ENCODE results near the gene TBC1D22A.

TBC1D22A gene

DNA sequence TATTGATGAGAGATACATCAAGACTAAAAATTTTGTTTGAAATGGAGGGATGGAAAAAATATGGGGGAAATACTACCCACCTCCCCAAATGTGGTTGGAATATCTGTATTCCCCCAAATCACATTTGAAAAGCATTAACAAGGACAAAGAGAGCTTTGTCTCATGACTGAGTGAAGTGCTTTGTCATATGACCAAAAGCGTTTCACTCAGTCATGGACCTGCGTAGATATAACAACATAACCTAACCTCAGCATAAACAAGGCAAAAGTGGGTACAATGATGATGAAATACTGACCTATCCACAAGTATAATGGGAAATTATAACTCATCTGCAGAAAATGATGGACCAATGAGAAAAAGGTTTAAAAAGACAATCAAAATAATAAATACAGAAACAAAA is 418.3 kb downstream of the TBC1D22A start:
- Histone ChIP-seq H3K4me1 (ENCODE audit: control insufficient read depth, insufficient read depth, low read length) (no peaks in the 10 kb centered on the region), H3K27me3 (ENCODE audit: control insufficient read depth in 1 of 2, insufficient read depth in 2 of 2, low read length in 2 of 2) (no peaks in the 10 kb centered on the region), H3K36me3 (ENCODE audit: control insufficient read depth in 2 of 2, insufficient read depth in 2 of 2, low read length in 2 of 2) (no peaks in the 10 kb centered on the region), H3K4me3 (ENCODE audit: low read length in 2 of 2) (no peak overlapping the region), H3K27ac (ENCODE audit: low read length) (no peak overlapping the region), H3K9ac (ENCODE audit: low read length in 2 of 2) (no peak overlapping the region), H3K9me3 (ENCODE audit: control insufficient read depth in 2 of 2, low read length in 2 of 2) (peaks cover 0 to 2% of the 10 kb centered on the region in 2 donors)

DNA sequence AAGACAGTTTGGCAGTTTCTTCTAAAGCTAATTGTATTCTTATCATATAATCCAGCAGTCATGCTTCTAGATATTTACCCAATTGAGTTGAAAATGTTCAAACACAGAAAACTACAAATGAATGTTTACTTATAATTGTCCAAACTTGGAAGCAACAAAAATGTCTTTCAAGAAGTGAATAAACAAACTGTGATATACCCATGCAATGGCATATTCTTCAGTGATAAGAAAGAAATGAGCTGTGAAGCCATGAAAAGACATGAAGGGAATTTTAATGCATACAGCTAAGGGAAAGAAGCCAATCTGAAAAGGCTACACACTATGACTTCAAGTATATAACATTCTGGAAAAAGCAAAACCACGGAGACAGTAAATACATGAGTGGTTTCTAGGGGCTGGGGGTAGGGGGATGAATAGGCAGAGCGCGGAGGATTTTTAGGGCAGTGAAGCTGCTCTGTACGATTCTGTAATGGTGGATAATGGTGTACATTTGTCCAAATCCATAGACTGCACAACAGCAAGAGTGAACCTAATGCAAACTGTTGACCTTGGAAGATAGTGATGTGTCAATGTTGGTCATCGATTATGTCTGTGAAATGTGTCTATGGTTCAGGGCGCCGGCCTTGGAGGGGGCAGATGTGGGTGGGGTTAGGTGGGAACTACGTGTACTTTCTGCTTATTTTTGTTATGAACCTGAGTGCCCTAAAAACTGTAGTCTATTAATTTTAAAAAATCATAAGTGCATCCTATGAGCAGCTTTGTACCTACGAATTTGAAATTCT is 424.9 kb downstream of the TBC1D22A start:
- Histone ChIP-seq H3K36me3 (ENCODE audit: control insufficient read depth in 2 of 2, insufficient read depth in 2 of 2, low read length in 2 of 2) (no peaks in the 10 kb centered on the region), H3K9me3 (ENCODE audit: control insufficient read depth in 2 of 2, low read length in 2 of 2) (peaks cover under 1 to 3% of the 10 kb centered on the region in 2 donors), H3K9ac (ENCODE audit: low read length in 2 of 2) (no peak overlapping the region), H3K4me3 (ENCODE audit: low read length in 2 of 2) (no peak overlapping the region), H3K4me1 (ENCODE audit: control insufficient read depth, insufficient read depth, low read length) (no peaks in the 10 kb centered on the region), H3K27me3 (ENCODE audit: control insufficient read depth in 1 of 2, insufficient read depth in 2 of 2, low read length in 2 of 2) (no peaks in the 10 kb centered on the region), H3K27ac (ENCODE audit: low read length) (no peak overlapping the region)

DNA sequence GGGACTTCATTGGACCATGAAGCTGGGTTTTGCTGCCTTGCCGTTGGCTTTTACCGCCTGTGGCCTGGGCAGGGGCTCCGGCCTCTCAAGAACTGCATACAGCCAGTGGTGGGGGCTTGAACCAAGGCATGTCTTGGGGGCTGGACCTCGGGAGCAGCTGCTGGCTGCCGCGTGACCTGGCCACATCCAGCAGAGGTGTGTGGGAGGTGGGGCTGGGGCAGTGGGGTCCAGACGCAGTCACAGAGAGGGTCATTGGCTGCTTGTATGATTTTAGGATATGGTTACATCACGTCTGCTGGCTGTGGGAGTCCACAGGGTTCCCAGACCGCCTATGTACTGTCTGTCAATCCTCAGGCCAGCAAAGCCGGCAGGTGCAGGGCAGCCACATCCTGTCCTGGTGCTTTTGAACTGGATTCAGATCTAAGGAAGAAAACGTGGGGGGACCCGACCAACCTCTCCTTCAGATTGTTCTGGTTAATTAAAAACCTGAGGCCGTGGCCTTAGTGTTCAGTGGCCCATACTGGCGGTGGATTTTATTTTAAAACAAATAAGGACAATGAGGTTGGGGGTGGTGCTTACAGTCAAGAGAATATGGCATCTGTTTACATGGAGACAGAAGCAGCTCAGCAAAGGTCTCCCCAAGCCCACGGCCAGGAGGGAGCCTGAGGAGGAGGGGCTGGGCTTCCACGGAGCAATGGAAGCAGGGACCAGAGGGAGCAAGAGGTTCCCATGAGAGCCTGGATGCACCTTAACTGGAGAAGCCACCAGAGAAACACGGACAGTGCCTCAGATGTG is 426.0 kb downstream of the TBC1D22A start:
- Histone ChIP-seq H3K27ac (ENCODE audit: low read length) (no peak overlapping the region), H3K4me3 (ENCODE audit: low read length in 2 of 2) (no peak overlapping the region), H3K27me3 (ENCODE audit: control insufficient read depth in 1 of 2, insufficient read depth in 2 of 2, low read length in 2 of 2) (no peaks in the 10 kb centered on the region), H3K9ac (ENCODE audit: low read length in 2 of 2) (no peak overlapping the region), H3K36me3 (ENCODE audit: control insufficient read depth in 2 of 2, insufficient read depth in 2 of 2, low read length in 2 of 2) (no peaks in the 10 kb centered on the region), H3K9me3 (ENCODE audit: control insufficient read depth in 2 of 2, low read length in 2 of 2) (peaks cover 0 to 3% of the 10 kb centered on the region in 2 donors), H3K4me1 (ENCODE audit: control insufficient read depth, insufficient read depth, low read length) (no peaks in the 10 kb centered on the region)

DNA sequence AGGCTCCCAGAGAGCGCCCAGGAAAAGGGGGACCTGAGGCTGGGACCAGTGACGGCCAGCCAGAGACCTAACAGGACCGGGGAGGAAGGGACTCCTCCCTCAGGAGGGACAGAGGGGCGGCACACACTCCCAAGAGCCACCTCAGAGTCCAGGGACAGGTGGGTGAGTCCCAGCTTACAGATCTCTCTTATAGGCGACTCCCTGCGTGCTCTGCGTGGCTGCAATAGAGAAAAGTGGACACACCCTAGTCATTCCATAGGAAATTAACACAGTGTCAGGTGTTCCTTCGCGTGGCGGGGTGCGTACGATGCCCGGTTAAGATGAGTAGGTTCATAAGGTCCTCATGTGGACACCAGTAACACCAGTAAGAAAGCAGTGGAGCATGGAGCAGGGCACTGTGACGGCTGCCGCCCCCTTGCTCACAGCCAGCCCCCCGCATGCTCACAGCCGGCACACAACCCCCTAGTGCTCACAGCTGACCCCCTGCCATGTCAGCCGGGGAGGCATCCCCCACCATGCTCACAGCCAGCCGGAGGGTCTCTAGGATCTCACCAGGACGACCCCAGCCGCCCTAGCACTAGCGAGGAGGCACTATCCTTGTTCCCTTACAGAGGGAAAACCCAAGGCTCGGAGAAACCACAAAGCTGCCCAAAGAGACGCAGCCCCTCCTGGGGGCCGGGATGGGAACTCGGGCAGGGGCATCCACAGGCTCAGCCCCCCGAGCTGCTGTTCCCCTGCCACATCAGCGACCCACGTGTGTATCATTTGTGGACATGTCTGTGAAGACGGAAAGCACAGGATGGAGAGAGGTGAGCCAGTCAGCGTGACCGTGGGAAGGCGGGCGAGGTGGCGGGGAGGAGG is 426.8 kb downstream of the TBC1D22A start:
- Histone ChIP-seq H3K27ac (ENCODE audit: low read length) (no peak overlapping the region), H3K27me3 (ENCODE audit: control insufficient read depth in 1 of 2, insufficient read depth in 2 of 2, low read length in 2 of 2) (no peaks in the 10 kb centered on the region), H3K36me3 (ENCODE audit: control insufficient read depth in 2 of 2, insufficient read depth in 2 of 2, low read length in 2 of 2) (no peaks in the 10 kb centered on the region), H3K4me1 (ENCODE audit: control insufficient read depth, insufficient read depth, low read length) (no peaks in the 10 kb centered on the region), H3K4me3 (ENCODE audit: low read length in 2 of 2) (no peak overlapping the region), H3K9ac (ENCODE audit: low read length in 2 of 2) (no peak overlapping the region), H3K9me3 (ENCODE audit: control insufficient read depth in 2 of 2, low read length in 2 of 2) (peaks cover 0 to 3% of the 10 kb centered on the region in 2 donors)

DNA sequence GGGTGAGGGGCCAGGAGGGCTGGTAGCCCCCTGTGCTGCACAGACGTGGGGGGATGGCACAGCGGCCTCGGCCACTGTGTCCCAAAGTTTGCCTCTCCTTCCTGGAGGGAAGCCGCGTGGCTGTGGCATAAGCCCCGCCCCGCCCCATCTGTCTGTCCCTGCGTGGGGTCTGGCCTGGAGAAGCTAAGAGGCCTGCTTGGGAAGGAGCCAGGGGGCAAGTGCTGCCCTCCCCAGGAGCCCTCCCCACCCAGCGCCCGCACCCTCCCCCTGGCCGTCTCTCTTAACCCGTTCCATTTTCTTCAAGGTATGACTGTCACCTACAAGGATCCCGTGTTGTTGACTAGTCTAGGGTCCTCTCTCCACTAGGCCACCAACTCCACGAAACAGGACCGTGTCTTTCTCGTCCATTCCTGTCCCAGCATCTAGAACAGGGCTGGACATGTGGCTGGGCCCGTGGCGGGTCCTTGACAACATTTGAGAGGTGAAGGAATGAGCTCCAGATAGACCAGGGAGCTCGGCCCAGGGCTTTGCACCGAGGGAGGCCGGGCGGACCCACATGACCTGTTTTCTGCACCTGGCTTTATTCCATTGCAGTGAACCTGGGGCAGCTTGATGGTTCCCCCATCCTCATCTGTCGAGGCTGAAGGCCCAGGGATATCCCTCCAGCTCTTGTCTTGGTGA is 428.0 kb downstream of the TBC1D22A start:
- Histone ChIP-seq H3K27me3 (ENCODE audit: control insufficient read depth in 1 of 2, insufficient read depth in 2 of 2, low read length in 2 of 2) (no peaks in the 10 kb centered on the region), H3K4me3 (ENCODE audit: low read length in 2 of 2) (no peak overlapping the region), H3K4me1 (ENCODE audit: control insufficient read depth, insufficient read depth, low read length) (no peaks in the 10 kb centered on the region), H3K9ac (ENCODE audit: low read length in 2 of 2) (no peak overlapping the region), H3K36me3 (ENCODE audit: control insufficient read depth in 2 of 2, insufficient read depth in 2 of 2, low read length in 2 of 2) (no peaks in the 10 kb centered on the region), H3K9me3 (ENCODE audit: control insufficient read depth in 2 of 2, low read length in 2 of 2) (peaks cover 0 to 3% of the 10 kb centered on the region in 2 donors), H3K27ac (ENCODE audit: low read length) (no peak overlapping the region)

DNA sequence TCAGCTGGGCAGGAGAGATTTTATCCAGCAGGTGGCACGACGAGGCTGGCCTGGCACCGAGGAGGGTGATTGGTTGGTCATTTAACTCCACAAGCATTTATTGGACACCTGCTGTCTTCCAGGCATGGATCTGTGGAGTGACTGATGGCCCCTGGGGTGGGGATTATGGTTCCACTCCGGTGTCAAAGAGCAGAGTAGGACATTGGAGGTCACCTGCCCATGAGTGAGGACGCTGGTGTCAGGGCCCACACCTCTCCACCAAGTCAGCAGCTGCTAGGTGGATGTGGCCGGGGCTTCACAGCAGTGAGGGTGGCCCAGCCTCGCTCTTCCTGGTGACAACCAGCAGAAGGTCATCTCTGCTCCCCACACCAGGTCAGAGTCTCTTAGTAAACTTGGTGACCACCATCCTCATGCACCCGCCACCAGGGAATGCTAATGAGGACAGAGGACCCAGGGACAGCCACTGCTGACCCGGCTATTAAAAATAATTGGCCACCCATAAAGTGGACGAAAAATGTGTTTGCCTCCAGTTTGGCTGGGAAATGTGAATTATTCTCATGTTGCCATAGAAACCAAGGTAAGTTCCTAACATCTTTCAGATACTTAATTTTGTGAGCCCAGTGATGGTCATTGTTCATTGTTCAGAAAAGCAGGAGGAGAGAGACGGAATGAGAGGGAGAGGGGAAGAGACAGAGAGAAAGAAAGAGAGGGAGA is 428.7 kb downstream of the TBC1D22A start:
- Histone ChIP-seq H3K27me3 (ENCODE audit: control insufficient read depth in 1 of 2, insufficient read depth in 2 of 2, low read length in 2 of 2) (no peaks in the 10 kb centered on the region), H3K36me3 (ENCODE audit: control insufficient read depth in 2 of 2, insufficient read depth in 2 of 2, low read length in 2 of 2) (no peaks in the 10 kb centered on the region), H3K9me3 (ENCODE audit: control insufficient read depth in 2 of 2, low read length in 2 of 2) (peaks cover 0 to 3% of the 10 kb centered on the region in 2 donors), H3K4me1 (ENCODE audit: control insufficient read depth, insufficient read depth, low read length) (no peaks in the 10 kb centered on the region), H3K4me3 (ENCODE audit: low read length in 2 of 2) (no peak overlapping the region), H3K27ac (ENCODE audit: low read length) (no peak overlapping the region), H3K9ac (ENCODE audit: low read length in 2 of 2) (no peak overlapping the region)

DNA sequence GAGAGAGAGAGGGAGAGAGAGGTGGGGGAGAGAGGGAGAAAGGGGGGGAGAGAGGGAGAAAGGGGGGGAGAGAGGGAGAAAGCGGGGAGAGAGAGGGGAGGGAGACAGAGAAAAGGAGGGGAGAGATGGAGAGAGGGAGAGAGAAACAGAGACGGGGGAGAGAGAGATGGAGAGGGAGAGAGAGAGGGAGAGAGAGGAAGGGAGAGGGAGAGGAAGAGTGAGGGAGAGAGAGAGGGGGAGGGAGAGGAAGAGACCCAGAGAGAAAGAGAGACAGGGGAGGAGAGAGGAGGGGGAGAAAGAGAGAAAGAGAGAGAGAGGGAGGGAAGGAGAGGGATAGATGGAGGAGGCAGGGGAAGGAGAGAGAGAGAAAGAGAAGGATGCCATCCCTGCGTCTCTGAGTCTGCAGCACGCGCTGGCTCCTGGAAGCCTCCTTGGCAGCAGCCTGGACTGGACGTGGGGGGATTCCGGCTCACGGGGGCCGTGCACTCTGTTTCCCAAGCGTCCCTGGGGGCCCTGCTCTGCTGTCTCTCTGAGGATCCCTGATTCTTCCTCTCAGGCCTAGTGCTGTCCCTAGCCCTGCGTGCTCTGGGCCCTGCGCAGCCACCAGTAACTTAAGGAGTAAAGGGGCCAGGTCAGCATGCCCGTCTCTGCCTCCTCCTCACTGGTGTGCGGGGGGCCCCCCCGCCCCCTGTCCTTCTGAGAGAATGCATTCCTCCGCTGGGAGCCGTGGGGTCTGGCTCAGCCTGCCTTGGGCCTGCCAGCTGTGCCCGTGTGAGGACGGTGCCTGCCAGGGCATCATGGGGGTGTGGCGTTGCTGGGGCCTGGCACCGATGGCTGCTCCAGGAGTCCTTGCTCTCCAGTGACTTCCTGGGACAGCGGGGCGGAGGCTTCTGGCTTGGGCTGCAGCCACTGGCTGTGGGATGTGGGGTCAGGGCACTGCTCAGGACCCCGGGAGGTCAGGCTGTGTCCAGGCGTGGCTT is 429.5 kb downstream of the TBC1D22A start:
- Histone ChIP-seq H3K4me3 (ENCODE audit: low read length in 2 of 2) (no peak overlapping the region), H3K9ac (ENCODE audit: low read length in 2 of 2) (no peak overlapping the region), H3K36me3 (ENCODE audit: control insufficient read depth in 2 of 2, insufficient read depth in 2 of 2, low read length in 2 of 2) (no peaks in the 10 kb centered on the region), H3K27ac (ENCODE audit: low read length) (no peak overlapping the region), H3K27me3 (ENCODE audit: control insufficient read depth in 1 of 2, insufficient read depth in 2 of 2, low read length in 2 of 2) (no peaks in the 10 kb centered on the region), H3K4me1 (ENCODE audit: control insufficient read depth, insufficient read depth, low read length) (no peaks in the 10 kb centered on the region), H3K9me3 (ENCODE audit: control insufficient read depth in 2 of 2, low read length in 2 of 2) (no peaks in the 10 kb centered on the region)

DNA sequence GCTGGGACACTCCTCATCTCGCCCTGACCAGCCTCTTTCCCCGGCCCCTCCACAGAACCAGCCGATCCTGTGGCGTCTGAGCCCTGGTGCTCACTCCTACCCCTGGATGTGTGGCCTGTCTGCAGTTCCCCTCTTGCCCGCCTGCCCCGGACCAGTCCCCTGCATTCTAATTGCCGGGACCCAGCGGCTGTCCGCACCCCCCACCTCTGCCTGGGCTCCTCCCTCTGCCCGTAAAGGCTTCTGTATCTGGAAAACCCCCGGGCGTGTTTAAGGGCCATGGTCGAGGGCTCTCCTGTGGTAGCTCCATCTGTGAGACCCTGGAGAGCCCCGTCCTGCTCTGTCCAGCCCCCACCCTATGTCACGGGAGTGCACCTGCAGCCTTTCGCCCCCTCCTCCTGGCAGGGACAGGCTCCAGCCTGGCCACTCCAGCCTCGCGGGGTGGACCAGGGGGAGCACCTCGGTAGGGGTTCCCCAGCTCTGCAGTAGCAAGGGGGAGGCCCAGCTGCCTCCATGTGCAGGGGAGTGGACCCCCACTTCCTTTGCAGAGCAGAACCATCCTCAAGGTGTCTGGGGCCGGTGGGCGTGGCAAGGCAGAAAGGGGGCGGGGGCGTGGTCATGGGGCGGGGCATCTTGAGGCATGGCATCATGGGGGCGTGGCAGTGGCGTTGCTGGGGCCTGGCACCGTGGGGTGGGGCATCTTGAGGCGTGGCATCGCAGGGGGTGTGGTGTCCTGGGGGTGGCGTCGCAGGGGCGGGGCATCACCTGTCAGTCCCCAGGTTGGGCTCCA is 430.4 kb downstream of the TBC1D22A start:
- no peak overlapping the region for H3K9ac ChIP-seq (ENCODE audit: low read length in 2 of 2)
- no peaks in the 10 kb centered on the region for H3K4me1 ChIP-seq (ENCODE audit: control insufficient read depth, insufficient read depth, low read length)
- no peaks in the 10 kb centered on the region for H3K9me3 ChIP-seq (ENCODE audit: control insufficient read depth in 2 of 2, low read length in 2 of 2)
- H3K27me3 ChIP-seq (ENCODE audit: control insufficient read depth in 1 of 2, insufficient read depth in 2 of 2, low read length in 2 of 2), result peaks cover 0 to 2% of the 10 kb centered on the region in 2 donors
- H3K27ac ChIP-seq (ENCODE audit: low read length), result no peak overlapping the region
- H3K36me3 ChIP-seq (ENCODE audit: control insufficient read depth in 2 of 2, insufficient read depth in 2 of 2, low read length in 2 of 2), result no peaks in the 10 kb centered on the region
- H3K4me3 ChIP-seq (ENCODE audit: low read length in 2 of 2), result no peak overlapping the region
